Activated CD4-positive, alpha-beta T cell treated with anti-CD3 and anti-CD28 coated beads, Interleukin-2, amount 50 U/mL, for 24 hours (primary cell): ENCODE results near the gene UNC93B1.

Source experiments
- DNase-seq, 2 donors: peaks; one replicate each; pipeline ENCODE4 v3.0.0-alpha.2; 2020; ENCODE audit warnings: low read depth in 1 of 2, low spot score in 1 of 2

The UNC93B1 gene

DNA sequence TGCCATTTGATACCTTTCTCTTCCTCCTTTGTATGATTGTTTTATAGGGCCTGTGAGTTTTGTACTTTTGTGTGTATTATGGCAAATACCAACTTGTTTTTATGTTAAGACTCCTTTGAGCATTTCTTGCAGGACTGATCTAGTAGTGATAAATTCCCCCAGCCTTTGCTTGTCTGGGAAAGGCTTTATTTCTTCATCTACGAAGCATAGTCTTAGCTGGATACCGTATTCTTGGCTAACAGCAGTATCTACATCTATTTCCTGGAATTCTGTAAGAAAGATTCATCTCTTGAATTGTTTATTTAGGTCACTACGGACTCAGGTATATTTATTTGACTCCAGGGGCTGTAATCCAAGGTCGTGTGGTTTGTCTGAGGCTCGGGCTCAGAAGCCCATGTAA, 20.6 kb upstream of the UNC93B1 start:
- DNase-seq: no peak

DNA sequence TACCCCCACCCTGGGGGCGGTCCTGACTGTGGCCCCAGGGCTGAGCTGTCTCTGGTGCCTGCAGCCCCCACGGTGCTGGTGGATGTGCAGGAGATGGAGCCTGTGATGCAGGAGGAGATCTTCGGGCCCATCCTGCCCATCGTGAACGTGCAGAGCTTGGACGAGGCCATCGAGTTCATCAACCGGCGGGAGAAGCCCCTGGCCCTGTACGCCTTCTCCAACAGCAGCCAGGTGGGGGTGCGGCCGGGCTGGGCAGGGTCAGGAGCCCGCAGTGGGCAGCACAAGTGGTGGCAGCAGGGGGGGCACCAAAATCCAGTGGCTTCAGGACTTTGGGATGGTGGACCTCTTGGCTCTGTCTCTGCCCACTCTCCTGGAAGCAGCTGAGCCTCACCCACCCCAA, 18.6 kb upstream of the UNC93B1 start:
- no peak for DNase-seq

DNA sequence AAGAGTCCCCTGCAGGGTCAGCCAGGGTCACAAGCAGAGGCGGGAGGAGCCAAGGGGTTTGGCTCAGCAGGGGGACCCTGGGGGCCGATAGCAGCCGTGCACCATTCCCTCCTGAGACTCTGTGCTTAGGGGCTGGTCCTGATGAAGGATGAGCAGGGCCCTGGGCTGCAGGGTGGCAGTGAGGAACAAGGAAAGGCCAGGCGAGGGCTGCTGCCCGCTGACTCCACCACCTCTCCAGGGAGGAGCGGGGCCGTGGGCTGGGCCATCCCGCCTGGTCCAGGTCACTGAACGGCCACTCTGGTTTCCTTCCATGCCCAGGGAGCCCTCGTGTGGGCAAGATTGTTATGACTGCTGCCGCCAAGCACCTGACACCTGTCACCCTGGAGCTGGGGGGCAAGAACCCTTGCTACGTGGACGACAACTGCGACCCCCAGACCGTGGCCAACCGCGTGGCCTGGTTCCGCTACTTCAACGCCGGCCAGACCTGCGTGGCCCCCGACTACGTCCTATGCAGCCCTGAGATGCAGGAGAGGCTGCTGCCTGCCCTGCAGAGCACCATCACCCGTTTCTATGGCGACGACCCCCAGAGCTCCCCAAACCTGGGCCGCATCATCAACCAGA, 17.4 kb upstream of the UNC93B1 start:
- DNase-seq: no peak

DNA sequence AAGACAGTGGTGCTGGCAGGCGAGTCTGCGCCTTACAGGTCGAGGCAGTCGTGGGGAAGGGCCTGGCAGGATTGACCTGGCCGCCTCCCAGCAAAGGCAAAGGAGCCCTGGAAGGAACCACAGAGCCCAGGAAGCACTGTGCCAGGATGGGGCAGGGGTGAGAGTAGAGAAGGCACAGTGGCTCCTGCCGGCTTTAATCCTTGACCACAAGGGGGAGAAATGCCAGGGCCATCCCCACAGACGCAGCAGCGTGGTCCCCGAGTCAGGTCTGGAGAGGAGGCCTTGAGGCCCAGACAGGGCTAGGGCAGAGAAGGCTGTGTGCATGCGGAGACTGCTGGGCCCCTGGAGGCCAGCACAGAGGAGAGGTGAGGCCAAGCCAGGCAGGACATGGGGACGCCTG, 16.7 kb upstream of the UNC93B1 start:
- DNase-seq: no peak

DNA sequence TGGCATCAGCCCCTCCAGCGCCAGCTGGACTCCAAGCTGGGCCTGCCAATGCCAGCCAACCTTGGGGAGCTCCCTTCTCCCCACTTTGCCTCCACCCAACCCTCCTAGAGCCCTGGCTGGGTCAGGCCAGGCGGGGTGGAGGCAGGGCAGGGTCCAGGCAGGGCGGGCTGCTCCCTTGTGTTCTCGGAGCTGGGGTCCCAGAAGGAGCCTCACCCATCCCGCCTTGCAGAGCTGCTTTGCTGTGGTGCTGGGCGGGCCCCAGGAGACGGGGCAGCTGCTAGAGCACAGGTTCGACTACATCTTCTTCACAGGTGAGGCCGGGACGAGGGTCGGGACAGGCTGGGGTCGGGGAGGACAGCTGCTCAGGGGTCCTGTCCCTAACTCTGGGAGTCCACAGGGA, 15.6 kb upstream of the UNC93B1 start:
- no peak for DNase-seq

DNA sequence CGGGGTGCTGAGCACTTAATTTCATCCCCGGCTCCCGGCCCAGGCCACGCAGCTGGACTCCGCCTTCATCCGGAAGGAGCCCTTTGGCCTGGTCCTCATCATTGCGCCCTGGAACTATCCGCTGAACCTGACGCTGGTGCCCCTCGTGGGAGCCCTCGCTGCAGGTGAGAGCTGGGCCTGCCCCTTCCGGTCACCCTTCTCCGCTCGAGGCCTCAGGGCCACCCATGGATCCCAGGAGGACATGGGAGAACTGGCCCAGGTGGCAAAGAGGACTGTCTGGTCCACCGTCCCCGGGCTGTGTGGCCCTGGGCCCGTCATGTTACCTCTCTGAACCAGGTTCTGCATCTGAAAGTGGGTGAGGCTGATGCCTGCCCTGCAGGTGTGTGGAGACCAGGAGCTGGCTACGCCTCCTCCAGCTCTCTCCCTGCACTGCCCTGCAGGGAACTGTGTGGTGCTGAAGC, 14.9 kb upstream of the UNC93B1 start:
- DNase-seq: no peak

DNA sequence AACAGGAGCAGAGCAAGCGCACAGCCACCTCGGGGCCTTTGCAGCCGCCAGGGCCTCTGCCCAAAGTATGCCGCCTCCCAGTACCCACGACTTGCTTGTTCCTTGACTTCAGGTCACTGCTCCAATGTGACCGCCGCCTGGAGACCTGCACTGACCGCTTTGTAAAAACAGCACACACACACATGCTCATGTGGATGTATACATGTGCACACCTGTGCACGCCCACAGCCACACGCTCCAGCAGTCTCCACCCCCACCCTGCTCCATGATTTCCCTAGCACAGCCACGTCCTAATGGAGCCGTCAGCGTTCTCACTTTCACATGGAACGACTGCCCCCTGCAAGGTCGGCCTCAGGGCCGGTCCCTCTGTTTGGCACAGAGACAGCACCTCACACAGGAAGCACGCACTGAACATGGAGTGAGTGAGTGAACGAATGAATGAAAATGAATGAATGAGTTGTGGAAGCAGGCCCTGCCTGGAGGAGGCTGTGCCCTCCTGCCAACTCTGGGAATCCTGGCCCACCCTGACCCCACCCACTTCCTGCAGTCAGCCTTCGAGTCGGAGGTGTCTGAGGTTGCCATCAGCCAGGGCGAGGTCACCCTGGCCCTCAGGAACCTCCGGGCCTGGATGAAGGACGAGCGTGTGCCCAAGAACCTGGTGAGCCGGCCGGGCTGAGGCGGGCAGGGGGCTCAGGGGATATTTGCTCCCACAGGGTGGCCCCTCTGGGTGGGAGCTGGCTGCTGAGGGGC, 14.3 kb upstream of the UNC93B1 start:
- DNase-seq: no peak

DNA sequence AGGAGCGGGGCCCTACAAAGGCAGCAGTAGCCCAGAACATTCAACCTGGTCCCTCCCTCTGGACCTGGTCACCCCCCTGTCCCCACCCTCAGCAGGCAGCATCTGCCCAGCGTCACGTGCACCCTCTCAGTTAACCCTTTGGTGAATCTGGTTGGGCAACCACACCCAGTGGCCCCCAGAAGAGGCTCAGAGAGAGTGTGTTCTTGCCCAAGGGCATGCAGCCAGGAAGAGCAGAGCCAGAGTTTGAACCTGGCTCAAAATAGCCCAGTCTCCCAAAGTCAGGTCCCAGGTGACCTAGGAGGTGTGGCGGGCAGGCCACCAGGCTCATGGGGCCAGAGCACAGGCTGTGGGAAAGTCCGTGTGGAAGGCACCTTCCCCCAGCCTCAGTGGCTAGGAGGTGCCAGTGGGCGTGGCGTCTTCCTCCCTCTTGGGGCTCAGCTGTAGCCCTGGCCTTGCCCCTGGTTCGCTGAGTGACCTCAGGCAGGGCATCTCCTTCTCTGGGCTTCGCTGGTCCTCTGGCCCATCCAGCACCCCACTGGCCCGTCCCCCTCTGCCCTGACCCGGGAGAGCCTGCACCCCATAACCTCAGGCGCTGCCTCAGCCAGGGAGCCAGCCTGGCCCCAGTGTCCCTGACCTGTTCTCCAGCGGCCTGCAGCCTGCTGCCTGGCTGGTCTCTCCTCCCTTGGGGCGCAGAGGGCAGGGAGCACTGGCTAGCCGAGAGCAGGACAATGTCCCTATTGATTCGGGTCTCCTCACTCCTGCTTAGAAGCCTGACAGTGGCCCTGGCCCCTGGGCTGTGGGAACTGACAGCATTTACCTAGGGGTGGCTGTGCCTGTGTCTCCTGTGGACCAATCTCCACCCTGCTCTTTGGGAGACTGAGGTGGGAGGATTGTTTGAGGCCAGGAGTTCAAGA, 13.3 kb upstream of the UNC93B1 start:
- no peak for DNase-seq

DNA sequence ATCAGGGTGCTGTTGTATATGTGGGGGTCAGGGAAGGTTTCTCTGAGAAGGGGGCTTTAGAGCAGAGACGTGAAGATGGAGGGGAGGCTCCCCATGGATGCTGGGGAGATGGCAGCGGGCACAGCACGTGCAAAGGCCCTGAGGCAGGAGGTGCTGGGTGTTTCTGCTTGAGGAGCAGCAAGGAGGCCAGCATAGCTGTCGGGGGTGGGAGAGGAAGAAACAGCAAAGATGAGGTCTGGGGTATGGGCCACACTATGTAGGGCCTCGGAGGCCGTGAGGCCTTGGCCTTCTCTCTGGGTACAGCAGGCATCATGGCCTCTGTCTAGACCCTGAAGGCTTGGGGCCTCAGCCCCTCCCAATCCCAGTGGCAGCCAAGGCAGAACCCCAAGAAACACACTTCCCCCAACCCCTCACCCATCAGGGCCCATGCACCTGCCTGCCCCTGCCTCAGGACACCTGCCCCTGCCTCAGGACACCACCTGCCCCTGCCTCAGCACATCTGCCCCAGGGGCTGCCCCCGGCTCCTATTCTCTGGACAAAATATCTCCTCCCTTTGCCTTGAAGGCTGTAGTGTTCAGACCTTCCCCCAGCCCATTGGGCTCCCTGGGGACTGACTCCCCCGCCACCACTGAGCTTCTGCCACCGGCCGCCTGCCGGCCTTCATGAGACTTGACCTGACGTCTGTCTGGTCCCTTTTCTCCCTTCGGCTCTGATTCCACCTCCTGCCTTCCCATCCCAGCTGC, 12.4 kb upstream of the UNC93B1 start:
- DNase-seq: no peak

DNA sequence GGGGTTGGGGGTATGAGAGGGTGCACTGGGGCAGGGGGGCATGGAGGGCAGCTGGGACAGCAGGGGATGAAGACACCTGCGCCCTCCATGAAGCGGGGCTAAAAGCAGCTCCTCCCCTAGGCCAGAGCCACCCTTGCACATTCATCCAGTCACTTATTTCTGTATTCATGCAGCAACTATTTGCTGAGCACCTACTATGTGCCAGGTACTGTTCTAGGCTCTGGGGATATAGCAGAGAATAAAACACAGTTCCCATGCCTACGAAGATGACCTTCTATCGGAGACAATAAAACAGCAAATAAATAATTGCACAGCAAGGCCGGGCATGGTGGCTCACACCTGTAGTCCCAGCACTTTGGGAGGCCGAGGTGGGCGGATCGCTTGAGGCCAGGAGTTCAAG, 11.6 kb upstream of the UNC93B1 start:
- DNase-seq: no peak

DNA sequence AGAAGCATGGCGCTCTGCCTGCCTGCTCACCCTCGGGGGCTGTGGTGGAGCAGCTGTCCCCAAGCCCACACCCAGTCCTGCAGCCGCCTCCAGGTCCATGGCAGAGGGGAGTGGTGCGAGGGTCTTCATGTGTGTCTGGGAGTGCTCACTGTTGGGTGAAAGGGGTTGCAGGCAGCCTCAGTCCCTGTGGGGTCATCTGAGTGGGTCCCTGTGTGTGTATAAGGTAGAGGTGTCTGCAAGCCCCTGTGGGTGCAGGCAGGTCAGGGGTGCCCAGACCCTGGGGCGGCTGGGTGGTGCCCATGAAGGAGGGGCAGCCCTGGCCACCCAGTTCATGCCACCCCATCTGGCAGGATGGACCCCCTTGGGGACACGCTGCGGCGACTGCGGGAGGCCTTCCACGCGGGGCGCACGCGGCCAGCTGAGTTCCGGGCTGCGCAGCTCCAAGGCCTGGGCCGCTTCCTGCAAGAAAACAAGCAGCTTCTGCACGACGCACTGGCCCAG, 11.1 kb upstream of the UNC93B1 start:
- DNase-seq: no peak

DNA sequence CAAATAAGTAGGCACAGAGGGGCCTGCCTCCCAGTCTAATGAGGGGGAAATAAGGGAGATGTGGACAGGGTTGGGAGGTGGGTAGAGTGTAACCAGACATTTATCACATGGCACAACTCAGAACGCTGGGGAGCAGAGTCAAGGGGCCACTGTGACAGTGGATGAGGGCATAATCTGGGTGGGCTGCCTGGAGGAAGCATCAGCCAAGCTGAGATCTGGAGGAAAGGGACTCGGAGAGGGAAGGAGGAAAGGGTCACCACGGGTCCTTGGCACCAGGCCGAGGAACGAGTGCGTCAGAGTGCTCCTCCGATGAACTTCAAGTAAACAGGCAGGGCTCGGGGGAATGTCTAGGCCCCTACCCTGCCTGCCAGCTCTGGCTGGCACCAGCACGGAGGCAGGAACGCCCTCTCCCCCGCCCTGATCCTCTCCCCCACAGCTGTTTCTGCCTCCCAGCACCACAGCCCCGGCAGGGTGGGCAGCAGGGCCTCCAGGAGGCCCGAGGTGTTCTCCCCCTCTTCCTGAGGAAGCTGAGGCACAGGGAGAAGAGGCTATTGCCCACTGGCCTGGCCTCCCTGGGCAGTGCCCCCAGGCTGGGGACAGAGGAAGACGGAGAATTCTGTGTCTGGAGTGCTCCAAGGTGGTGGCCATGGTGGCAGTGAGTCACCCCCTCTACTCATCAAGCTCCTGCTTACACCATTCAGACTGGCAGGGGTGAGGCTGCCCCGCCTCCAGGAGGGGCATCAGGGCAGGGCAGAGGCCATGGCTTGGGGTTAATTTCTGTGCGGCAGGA, 10.5 kb upstream of the UNC93B1 start:
- DNase-seq: no peak

DNA sequence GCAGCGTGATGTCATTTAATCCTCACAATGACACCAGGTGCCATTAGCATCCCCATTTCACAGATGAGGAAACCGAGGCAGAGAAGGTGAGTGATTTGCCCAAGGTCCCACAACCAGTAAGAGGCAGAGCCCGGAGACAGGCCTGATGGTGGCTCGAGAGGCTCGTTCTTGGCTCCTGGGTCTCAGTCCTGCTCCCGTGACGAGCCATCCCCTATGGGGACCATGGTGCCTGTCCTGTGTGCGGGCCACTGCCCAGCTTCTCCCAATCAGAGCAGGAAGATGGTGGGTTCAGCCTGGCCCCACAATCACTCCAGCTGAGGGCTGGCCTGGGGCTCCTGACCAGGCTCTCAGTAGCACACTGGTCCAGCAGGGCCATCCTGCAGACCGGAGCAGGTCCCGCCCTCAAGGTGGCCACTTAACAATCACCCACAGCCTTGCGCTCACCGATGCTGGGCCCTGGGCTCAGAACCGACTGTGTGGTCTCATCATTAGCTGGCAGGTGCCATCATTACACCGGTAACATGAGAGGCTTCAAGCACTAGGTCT, 9.8 kb upstream of the UNC93B1 start:
- no peak for DNase-seq

DNA sequence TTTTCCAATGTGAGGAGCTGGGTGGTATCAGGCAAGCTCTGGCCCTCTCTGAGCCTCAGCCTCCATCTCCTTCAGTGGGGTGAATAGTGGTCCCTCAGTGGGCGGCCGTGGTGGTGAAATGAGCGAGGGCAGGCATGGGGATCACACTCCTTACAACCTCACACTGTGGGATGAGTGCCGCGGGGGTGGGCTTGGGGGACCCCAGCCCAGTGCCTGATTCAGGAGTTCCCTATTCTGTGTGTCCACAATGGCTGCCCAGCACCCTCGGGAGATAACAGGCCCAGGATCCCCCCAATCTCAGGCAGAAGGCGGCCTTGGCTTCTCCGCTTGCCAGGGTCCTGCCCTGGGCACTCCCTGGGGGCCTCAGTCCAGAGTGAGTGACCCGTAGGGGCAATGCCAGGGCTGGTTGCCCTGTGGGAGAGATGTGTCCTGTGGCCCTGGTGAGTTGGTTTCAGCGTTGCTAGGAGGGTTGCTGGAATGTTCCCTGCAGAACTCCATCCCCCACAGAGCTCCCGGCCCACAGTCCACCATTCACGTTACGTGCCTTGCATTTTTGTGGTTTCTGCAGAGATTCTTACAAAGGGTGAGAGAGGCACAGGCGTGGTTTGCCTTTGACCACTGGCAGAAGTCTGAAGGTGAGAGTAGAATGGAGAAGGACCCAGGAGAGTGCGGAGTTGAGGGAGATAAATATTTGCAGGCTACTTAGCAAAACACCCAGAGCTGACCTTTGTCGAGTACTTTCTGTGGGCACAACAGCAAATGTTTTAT, 9.1 kb upstream of the UNC93B1 start:
- no peak for DNase-seq

DNA sequence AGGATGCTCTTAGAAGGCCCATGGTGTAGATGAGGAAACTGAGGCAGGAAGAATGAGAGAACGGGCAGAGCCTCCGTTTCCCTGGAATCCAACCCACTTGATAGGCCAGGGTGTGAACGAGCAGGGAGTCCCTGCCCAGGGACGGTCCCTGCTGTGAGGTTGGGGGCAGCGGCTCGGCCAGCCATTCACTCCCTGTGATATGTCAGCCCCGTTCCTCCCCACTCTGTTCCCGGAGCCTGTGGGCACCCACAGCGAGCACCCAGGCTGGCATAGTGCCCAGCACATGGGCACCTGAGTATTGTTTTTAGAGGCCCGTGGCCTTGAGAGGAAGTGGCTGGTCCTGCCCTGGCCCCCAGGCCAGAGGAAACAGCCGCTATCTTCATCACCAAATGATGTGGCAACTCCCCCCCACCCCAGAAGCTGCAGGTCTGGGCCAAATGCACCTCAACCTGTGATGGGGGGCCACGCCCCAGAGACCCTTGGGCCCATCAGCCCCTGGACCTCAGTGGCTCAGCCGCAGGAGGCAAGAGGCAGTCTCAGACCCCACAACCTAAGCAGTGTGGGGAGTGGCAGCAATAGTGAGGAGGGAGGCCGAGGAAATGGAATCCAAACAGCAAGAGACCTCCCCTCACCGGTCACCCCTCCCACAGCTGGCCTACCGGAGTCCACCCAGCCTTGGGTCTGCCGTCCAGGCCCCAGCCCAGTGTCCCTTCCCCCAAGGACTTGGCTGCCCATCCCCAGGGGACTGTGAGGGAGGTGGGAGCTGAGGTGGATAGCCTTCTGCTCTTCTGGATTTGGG, 8.3 kb upstream of the UNC93B1 start:
- DNase-seq: no peak

DNA sequence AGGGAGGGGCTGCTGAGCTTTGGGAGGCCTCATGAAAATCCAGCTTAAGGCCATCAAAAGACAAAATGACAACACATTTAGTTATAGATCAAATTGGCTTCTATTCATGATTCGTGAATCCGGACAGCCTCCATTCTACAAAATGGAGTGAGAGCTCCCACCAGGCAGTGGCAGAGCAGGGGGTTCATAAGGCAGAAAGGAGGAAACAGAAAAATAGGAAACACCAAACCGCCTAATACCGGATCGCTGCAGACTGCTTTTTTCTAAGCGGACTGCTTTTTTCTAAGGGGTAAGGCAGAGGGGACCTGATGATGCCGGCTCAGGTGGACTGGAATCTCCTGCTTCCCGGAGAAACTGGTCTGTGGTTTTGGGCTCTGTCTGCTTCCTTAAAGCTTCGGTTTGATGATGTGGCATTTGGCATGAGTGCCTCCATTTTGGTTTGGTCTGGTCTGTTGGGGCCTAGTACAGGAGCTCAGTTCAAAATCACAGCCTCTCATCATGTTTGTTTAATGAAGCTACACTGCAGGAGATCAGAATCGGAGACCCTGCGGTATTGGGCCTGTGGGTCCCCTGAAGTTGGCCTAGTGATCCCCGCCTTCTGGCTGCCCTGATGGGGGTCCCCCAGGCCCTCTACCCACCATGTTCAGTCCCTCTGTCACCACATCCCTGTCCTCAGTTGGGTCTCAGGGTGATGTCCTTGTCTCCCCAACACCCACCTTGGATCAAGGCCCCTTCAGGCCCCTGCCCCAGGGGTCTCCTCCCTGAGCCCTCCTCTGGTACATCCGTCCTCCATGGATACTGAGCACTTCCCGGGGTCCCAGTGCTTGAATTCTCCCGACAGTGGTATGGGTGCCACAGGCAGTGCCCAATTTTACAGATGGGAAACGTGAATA, 7.4 kb upstream of the UNC93B1 start:
- no peak for DNase-seq
